ENCODE measurements around the gene PLEKHG4. TPM values are rescaled to one million over a fixed set of nuclear protein-coding genes. Genes with fewer than 3 reads are reported as not detected.

Gene PLEKHG4
- total RNA-seq, 1 donor from 2014 or later, result 18.5 TPM

- peak; percentile 86 for DNase-seq (ENCODE audit: low read depth)
These were observed 50.6 kb downstream of the PLEKHG4 start for GRCh38 chr16:67329901-67330300.

- DNase-seq (ENCODE audit: low read depth), result peak; percentile 67
These were observed 54.0 kb downstream of the PLEKHG4 start for GRCh38 chr16:67333315-67333714.

GRCh38 chr16:67336116-67336515, 56.8 kb downstream of the PLEKHG4 start:
- DNase-seq (ENCODE audit: low read depth), result no peak

- DNase-seq (ENCODE audit: low read depth), result peak; percentile 73
These were observed 57.3 kb downstream of the PLEKHG4 start for GRCh38 chr16:67336648-67337047.

Other genes with a start within 250 kb of the PLEKHG4 start
- gene PHAF1, start 169.6 kb upstream of the PLEKHG4 start, total RNA-seq, result 9.0 and 25.5 TPM in 2 replicates
- 11.6 and 27.4 TPM in 2 replicates for gene B3GNT9, start 128.5 kb upstream of the PLEKHG4 start, total RNA-seq
- 26.2 and 45.8 TPM in 2 replicates for gene TRADD, start 119.6 kb upstream of the PLEKHG4 start, total RNA-seq
- 13.5 TPM in 2 replicates for gene FBXL8, start 119.6 kb upstream of the PLEKHG4 start, total RNA-seq
- gene HSF4, start 114.8 kb upstream of the PLEKHG4 start, total RNA-seq, result 5.7 and 12.5 TPM in 2 replicates
- gene NOL3, start 109.0 kb upstream of the PLEKHG4 start, total RNA-seq, result 26.2 and 27.1 TPM in 2 replicates
- 3.3 and 10.7 TPM in 2 replicates for gene MATCAP1, start 95.6 kb upstream of the PLEKHG4 start, total RNA-seq
- 0.35 and 0.52 TPM in 2 replicates for gene EXOC3L1, start 89.4 kb upstream of the PLEKHG4 start, total RNA-seq
- 39.2 and 56.0 TPM in 2 replicates for gene E2F4, start 87.4 kb upstream of the PLEKHG4 start, total RNA-seq
- gene ELMO3, start 80.4 kb upstream of the PLEKHG4 start, total RNA-seq, result 3.1 and 20.1 TPM in 2 replicates
- gene TMEM208, start 52.4 kb upstream of the PLEKHG4 start, total RNA-seq, result 22.0 and 50.2 TPM in 2 replicates
- 5.4 and 20.5 TPM in 2 replicates for gene FHOD1, start 32.1 kb upstream of the PLEKHG4 start, total RNA-seq
- gene SLC9A5, start 30.6 kb upstream of the PLEKHG4 start, total RNA-seq, result 0.60 and 0.69 TPM in 2 replicates
- 0.25 TPM in 1 of 2 replicates, not detected in the other for gene KCTD19, start 47.2 kb downstream of the PLEKHG4 start, total RNA-seq
- 1.6 TPM in 1 of 2 replicates, not detected in the other for gene LRRC36, start 47.3 kb downstream of the PLEKHG4 start, total RNA-seq
- gene TPPP3, start 114.0 kb downstream of the PLEKHG4 start, total RNA-seq, result 0.10 TPM in 1 of 2 replicates, not detected in the other
- 4.2 and 10.3 TPM in 2 replicates for gene ZDHHC1, start 136.9 kb downstream of the PLEKHG4 start, total RNA-seq
- 1.7 TPM in 1 of 2 replicates, not detected in the other for gene HSD11B2, start 151.6 kb downstream of the PLEKHG4 start, total RNA-seq
- gene ATP6V0D1, start 201.6 kb downstream of the PLEKHG4 start, total RNA-seq, result 127 and 183 TPM in 2 replicates
- gene AGRP, start 204.0 kb downstream of the PLEKHG4 start, total RNA-seq, result not detected in 2 replicates
- 61.6 and 195 TPM in 2 replicates for gene RIPOR1, start 249.3 kb downstream of the PLEKHG4 start, total RNA-seq